ENCODE measurements around the gene CYP11A1. TPM values are rescaled to one million over a fixed set of nuclear protein-coding genes. Genes with fewer than 3 reads are reported as not detected.

Gene CYP11A1
- total and polyA plus RNA-seq, 10 of the 15 experiments (the other 5 are each of a cell fraction or from before 2014, with no cell fraction given): 0.11 to 1.2 (median 0.23) TPM; not detected in 5

DNA sequence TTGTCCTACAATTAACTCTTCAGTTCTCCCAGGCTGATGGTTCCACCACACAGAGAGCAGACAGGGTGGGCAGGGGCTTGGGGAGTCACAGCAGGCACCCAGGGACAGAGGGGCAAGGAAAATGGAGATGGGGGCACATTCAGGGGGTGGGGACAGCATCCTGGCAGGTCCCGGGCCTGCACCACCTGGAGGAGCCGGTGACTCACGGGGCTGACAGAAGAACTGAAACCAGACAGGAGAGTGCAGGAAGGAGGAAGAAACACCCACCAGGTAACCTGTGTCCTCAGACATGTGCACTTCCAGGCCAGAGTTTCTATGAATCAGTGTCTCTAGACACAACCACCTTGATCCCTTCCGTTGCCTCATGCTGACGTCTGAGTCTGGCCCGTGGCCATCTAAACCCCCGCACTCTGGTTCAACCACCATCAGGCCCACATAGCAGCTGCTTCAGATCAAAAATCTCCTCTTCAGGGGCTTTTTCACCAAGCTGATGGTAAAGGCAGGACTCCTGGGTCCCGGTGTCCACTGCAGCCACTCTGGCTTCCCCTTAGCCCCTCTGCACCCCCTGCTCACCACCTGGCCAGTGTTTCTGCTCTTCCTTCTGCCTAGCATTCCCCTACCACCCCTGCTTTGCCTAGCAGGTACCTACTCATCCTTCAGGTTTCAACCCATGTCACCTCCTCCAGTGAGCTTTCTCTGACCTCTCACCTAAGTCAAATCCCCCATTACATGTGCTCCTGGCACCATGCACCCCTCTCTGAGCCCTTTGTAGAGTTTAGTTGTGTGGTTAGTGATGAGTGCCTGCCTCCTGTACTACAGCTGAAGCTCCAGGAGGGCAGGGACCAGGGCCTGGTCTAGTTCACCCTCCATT lies 16.5 kb upstream of the CYP11A1 start (continued):
- TF ChIP-seq CHD4 (IDR thresholded peaks at IDR 0.05): no peak
- no peak for TF ChIP-seq FOXM1 (IDR thresholded peaks at IDR 0.05; ENCODE audit: low read depth, low read length)
- no peak for TF ChIP-seq KAT2A (conservative IDR thresholded peaks at IDR 0.05; ENCODE audit: control insufficient read depth, low read depth, low read length)
- TF ChIP-seq KDM1A (IDR thresholded peaks at IDR 0.05; ENCODE audit: borderline replicate concordance): no peak
- TF ChIP-seq POU2F2 (IDR thresholded peaks at IDR 0.05; ENCODE audit: borderline replicate concordance, low read depth, low read length): no peak; the same call in 2 of the 3 replicates
- TF ChIP-seq, protein P1, sequence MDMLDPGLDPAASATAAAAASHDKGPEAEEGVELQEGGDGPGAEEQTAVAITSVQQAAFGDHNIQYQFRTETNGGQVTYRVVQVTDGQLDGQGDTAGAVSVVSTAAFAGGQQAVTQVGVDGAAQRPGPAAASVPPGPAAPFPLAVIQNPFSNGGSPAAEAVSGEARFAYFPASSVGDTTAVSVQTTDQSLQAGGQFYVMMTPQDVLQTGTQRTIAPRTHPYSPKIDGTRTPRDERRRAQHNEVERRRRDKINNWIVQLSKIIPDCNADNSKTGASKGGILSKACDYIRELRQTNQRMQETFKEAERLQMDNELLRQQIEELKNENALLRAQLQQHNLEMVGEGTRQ (IDR thresholded peaks at IDR 0.05; ENCODE audit: borderline replicate concordance, low read depth, low read length): no peak; the same call in 1 of the 2 replicates
- TF ChIP-seq ZZZ3 (IDR thresholded peaks at IDR 0.05; ENCODE audit: control insufficient read depth, insufficient read length, low read depth): no peak
- TF ChIP-seq, protein P2, sequence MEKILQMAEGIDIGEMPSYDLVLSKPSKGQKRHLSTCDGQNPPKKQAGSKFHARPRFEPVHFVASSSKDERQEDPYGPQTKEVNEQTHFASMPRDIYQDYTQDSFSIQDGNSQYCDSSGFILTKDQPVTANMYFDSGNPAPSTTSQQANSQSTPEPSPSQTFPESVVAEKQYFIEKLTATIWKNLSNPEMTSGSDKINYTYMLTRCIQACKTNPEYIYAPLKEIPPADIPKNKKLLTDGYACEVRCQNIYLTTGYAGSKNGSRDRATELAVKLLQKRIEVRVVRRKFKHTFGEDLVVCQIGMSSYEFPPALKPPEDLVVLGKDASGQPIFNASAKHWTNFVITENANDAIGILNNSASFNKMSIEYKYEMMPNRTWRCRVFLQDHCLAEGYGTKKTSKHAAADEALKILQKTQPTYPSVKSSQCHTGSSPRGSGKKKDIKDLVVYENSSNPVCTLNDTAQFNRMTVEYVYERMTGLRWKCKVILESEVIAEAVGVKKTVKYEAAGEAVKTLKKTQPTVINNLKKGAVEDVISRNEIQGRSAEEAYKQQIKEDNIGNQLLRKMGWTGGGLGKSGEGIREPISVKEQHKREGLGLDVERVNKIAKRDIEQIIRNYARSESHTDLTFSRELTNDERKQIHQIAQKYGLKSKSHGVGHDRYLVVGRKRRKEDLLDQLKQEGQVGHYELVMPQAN (conservative IDR thresholded peaks at IDR 0.05): peak; percentile 58
- no peak for TF ChIP-seq STAT1 (conservative IDR thresholded peaks at IDR 0.05)
- TF ChIP-seq CREM (IDR thresholded peaks at IDR 0.05; ENCODE audit: low read depth): peak; percentile 94
- TF ChIP-seq, protein P3, sequence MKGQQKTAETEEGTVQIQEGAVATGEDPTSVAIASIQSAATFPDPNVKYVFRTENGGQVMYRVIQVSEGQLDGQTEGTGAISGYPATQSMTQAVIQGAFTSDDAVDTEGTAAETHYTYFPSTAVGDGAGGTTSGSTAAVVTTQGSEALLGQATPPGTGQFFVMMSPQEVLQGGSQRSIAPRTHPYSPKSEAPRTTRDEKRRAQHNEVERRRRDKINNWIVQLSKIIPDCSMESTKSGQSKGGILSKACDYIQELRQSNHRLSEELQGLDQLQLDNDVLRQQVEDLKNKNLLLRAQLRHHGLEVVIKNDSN (IDR thresholded peaks at IDR 0.05; ENCODE audit: borderline replicate concordance, extremely low read length, insufficient read depth, low read depth, low read length): no peak
- TF ChIP-seq, protein P4, sequence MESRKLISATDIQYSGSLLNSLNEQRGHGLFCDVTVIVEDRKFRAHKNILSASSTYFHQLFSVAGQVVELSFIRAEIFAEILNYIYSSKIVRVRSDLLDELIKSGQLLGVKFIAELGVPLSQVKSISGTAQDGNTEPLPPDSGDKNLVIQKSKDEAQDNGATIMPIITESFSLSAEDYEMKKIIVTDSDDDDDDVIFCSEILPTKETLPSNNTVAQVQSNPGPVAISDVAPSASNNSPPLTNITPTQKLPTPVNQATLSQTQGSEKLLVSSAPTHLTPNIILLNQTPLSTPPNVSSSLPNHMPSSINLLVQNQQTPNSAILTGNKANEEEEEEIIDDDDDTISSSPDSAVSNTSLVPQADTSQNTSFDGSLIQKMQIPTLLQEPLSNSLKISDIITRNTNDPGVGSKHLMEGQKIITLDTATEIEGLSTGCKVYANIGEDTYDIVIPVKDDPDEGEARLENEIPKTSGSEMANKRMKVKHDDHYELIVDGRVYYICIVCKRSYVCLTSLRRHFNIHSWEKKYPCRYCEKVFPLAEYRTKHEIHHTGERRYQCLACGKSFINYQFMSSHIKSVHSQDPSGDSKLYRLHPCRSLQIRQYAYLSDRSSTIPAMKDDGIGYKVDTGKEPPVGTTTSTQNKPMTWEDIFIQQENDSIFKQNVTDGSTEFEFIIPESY (IDR thresholded peaks at IDR 0.05): no peak
- peak; percentile 80 to 88 for TF ChIP-seq EP300 (IDR thresholded peaks at IDR 0.05; ENCODE audit: borderline replicate concordance in 1 of 2, control insufficient read depth in 1 of 2, low read depth in 2 of 2, low read length in 2 of 2)
- TF ChIP-seq CBX3 (IDR thresholded peaks at IDR 0.05; ENCODE audit: borderline replicate concordance, low read depth): no peak
- no peak for TF ChIP-seq SIX5 (IDR thresholded peaks at IDR 0.05; ENCODE audit: low read depth, low read length, severe bottlenecking)
- TF ChIP-seq WRNIP1 (IDR thresholded peaks at IDR 0.05; ENCODE audit: borderline replicate concordance, low read depth, low read length): no peak
- TF ChIP-seq GATAD2B (conservative IDR thresholded peaks at IDR 0.05; ENCODE audit: low read depth): peak; percentile 81
- TF ChIP-seq RB1 (IDR thresholded peaks at IDR 0.05; ENCODE audit: borderline replicate concordance): peak; percentile 20; the same call in 1 of the 2 replicates
- TF ChIP-seq, protein P5, sequence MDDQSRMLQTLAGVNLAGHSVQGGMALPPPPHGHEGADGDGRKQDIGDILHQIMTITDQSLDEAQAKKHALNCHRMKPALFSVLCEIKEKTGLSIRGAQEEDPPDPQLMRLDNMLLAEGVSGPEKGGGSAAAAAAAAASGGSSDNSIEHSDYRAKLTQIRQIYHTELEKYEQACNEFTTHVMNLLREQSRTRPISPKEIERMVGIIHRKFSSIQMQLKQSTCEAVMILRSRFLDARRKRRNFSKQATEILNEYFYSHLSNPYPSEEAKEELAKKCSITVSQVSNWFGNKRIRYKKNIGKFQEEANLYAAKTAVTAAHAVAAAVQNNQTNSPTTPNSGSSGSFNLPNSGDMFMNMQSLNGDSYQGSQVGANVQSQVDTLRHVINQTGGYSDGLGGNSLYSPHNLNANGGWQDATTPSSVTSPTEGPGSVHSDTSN (IDR thresholded peaks at IDR 0.05; ENCODE audit: insufficient replicate concordance, low read depth, low read length): peak; percentile 34
- TF ChIP-seq HDGF (IDR thresholded peaks at IDR 0.05): peak; percentile 70; the same call in 1 of the 2 replicates
